WTC11 (cell line): ENCODE data around the gene GPR135. TPM values are rescaled to one million over a fixed set of nuclear protein-coding genes. Genes with fewer than 3 reads are reported as not detected.

ENCODE experiments used
- ATAC-seq: fragments of 200-7000 bp; cut with Tn5 transposase; 2 replicates; pipeline ENCODE4 v1.10.0; 2021; ENCODE audit warnings: mild to moderate bottlenecking, moderate library complexity
- CTCF ChIA-PET: fragments of 300-600 bp; sonication (Branson Sonifier 250); formaldehyde crosslinking; loops from one replicate; lab custom pipeline; 2021; ENCODE audit warnings: antibody characterized with exemption; lab: Charles Lee
- POLR2A ChIA-PET: fragments of 350-600 bp; sonication (Branson Sonifier 250); formaldehyde crosslinking; loops from one replicate; lab custom pipeline; 2021; ENCODE audit warnings: antibody characterized with exemption; lab: Charles Lee
- DNase-seq: peaks from one replicate; pipeline ENCODE4 v3.0.0; 2021; ENCODE audit warnings: low spot score
- H3K27ac Mint-ChIP-seq: 2 replicates; pipeline ENCODE4 v1.8.0; 2021; ENCODE audit warnings: mixed read lengths
- H3K27me3 Mint-ChIP-seq: 2 replicates; pipeline ENCODE4 v1.8.0; 2021; ENCODE audit warnings: low read depth, mild to moderate bottlenecking, moderate library complexity, mixed read lengths
- H3K36me3 Mint-ChIP-seq: 2 replicates; pipeline ENCODE4 v1.8.0; 2021; ENCODE audit warnings: mixed read lengths
- H3K4me1 Mint-ChIP-seq: 2 replicates; pipeline ENCODE4 v1.8.0; 2022; ENCODE audit warnings: mixed read lengths
- H3K4me3 Mint-ChIP-seq: 2 replicates; pipeline ENCODE4 v1.8.0; 2021; ENCODE audit warnings: mild to moderate bottlenecking, moderate library complexity, mixed read lengths
- H3K9me3 Mint-ChIP-seq: 2 replicates; pipeline ENCODE4 v1.8.0; 2021; ENCODE audit warnings: mixed read lengths
- FOXP1 ChIP-seq: sonication (generic); formaldehyde crosslinking; IDR thresholded peaks from 2 replicates; pipeline ENCODE4 v1.8.0; 2022; ENCODE audit warnings: missing genetic modification reagents, mild to moderate bottlenecking, moderate library complexity, borderline replicate concordance
- IRF2 ChIP-seq: sonication (generic); formaldehyde crosslinking; IDR thresholded peaks from 2 replicates; pipeline ENCODE4 v1.8.0; 2022; ENCODE audit warnings: low read depth, missing genetic modification reagents, borderline replicate concordance
- JAZF1 ChIP-seq: fragments of 250-450 bp; sonication (Bioruptor Pico); IDR thresholded peaks from 2 replicates; pipeline ENCODE4 v1.9.0; 2021; ENCODE audit warnings: moderate library complexity, mild to moderate bottlenecking, inconsistent platforms
- KAT7 ChIP-seq: sonication (generic); formaldehyde crosslinking; IDR thresholded peaks from 2 replicates; pipeline ENCODE4 v1.8.1; 2023; ENCODE audit warnings: missing genetic modification reagents, mild to moderate bottlenecking, borderline replicate concordance
- NR1H2 ChIP-seq: sonication (generic); formaldehyde crosslinking; IDR thresholded peaks from 2 replicates; pipeline ENCODE4 v1.9.0; 2021; ENCODE audit warnings: mild to moderate bottlenecking, moderate library complexity, missing genetic modification reagents
- PRRX2 ChIP-seq: fragments of 250-450 bp; sonication (Bioruptor Pico); IDR thresholded peaks from 2 replicates; pipeline ENCODE4 v1.8.0; 2021; ENCODE audit warnings: mild to moderate bottlenecking
- RELA ChIP-seq: sonication (generic); formaldehyde crosslinking; IDR thresholded peaks from 2 replicates; pipeline ENCODE4 v1.8.1; 2022; ENCODE audit warnings: missing genetic modification reagents, mild to moderate bottlenecking, borderline replicate concordance
- TCF7 ChIP-seq: sonication (generic); formaldehyde crosslinking; IDR thresholded peaks from 2 replicates; pipeline ENCODE4 v1.8.0; 2022; ENCODE audit warnings: mild to moderate bottlenecking, low read depth, missing genetic modification reagents, moderate library complexity
- ZNF396 ChIP-seq: fragments of 250-450 bp; sonication (Bioruptor Pico); IDR thresholded peaks from 2 replicates; pipeline ENCODE4 v1.8.0; 2021; ENCODE audit warnings: mild to moderate bottlenecking, moderate library complexity, borderline replicate concordance
- total RNA-seq: library from RNA; stranded (reverse); gene quantifications from 3 replicates; pipeline ENCODE4 v1.2.3, GENCODE V29; 2021
- TF ChIP-seq, protein P1 (sequence below): sonication (generic); formaldehyde crosslinking; IDR thresholded peaks from 2 replicates; pipeline ENCODE4 v1.8.1; 2023; ENCODE audit warnings: mild to moderate bottlenecking, missing genetic modification reagents, moderate library complexity
- TF ChIP-seq, protein P2 (sequence below): fragments of 250-450 bp; sonication (Bioruptor Pico); IDR thresholded peaks from 2 replicates; pipeline ENCODE4 v1.8.0; 2021; ENCODE audit warnings: mild to moderate bottlenecking
- TF ChIP-seq, protein P3 (sequence below): fragments of 250-450 bp; sonication (Bioruptor Pico); IDR thresholded peaks from 2 replicates; pipeline ENCODE4 v1.9.0; 2021; ENCODE audit warnings: mild to moderate bottlenecking
- TF ChIP-seq, protein P4 (sequence below): sonication (generic); formaldehyde crosslinking; IDR thresholded peaks from 2 replicates; pipeline ENCODE4 v1.8.0; 2023; ENCODE audit warnings: mild to moderate bottlenecking, missing genetic modification reagents
- TF ChIP-seq, protein P5 (sequence below): sonication (generic); formaldehyde crosslinking; IDR thresholded peaks from 2 replicates; pipeline ENCODE4 v1.8.1; 2022; ENCODE audit warnings: low read depth, missing genetic modification reagents, borderline replicate concordance
- TF ChIP-seq, protein P6 (sequence below): sonication (generic); formaldehyde crosslinking; IDR thresholded peaks from 2 replicates; pipeline ENCODE4 v1.8.1; 2023; ENCODE audit warnings: mild to moderate bottlenecking, missing genetic modification reagents, borderline replicate concordance
- TF ChIP-seq, protein P7 (sequence below): sonication (generic); formaldehyde crosslinking; IDR thresholded peaks from 2 replicates; pipeline ENCODE4 v1.8.1; 2022; ENCODE audit warnings: missing genetic modification reagents, borderline replicate concordance

The GPR135 gene
- total RNA-seq, 1 experiment from 2014 or later, result 1.7 TPM

DNA sequence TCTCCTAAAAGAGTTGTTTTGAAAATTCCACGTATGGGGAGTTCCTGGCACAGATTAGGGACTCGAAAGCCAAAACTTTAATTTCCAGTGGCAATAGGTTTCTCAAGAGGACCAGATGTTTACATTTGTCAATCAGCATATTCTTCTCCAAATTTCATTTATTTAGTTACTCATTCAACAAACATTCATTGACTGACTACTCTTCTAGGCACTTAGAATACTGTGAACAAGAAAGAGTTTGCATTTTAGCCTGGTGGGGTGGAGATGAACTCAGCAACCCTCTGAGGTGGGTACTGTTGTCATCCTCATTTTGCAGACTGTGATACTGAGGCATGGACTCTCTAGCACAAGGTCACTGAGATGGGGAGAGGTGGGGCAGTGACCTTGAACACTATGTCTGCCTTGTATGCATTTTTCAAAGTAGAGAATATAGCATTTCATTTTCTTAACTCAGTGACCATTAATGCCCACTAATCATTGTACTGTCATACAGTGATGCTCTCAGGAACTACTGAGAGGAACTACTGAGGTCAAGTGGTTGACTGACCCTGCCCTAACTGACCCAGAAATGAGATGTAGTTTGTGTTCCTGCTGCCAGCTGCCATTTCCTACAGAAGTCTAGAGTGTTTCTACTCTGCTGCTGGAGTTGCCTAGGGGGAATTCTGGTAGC is 16.8 kb upstream of the GPR135 start:
- ChIA-PET CTCF (interaction anchor here (3.4 kb wide), 1 partner anchor 95 kb away, joined by 36 read pairs; the partner anchor contains the start of gene CCDC175), POLR2A (interaction anchor here (1.1 kb wide), 1 partner anchor 18 kb away, joined by 3 read pairs; no protein-coding TSS in a partner anchor)
- no peak for DNase-seq
- Mint-ChIP-seq H3K9me3 (no peaks in the 10 kb centered on the region), H3K36me3 (peaks cover 8% of the 10 kb centered on the region), H3K27ac (no peak overlapping the region), H3K27me3 (no peaks in the 10 kb centered on the region), H3K4me3 (peak overlapping the region; percentile 83), H3K4me1 (peaks cover 19% of the 10 kb centered on the region)
- ATAC-seq, result no peak
- TF ChIP-seq, protein P1, sequence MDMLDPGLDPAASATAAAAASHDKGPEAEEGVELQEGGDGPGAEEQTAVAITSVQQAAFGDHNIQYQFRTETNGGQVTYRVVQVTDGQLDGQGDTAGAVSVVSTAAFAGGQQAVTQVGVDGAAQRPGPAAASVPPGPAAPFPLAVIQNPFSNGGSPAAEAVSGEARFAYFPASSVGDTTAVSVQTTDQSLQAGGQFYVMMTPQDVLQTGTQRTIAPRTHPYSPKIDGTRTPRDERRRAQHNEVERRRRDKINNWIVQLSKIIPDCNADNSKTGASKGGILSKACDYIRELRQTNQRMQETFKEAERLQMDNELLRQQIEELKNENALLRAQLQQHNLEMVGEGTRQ (CRISPR knock-in tag), result no peak
- TF ChIP-seq TCF7 (no peak), RELA (CRISPR knock-in tag) (no peak), ZNF396 (CRISPR knock-in tag) (no peak), KAT7 (no peak), NR1H2 (CRISPR knock-in tag) (no peak), PRRX2 (no peak), JAZF1 (no peak), FOXP1 (no peak), IRF2 (no peak)
- TF ChIP-seq, protein P2, sequence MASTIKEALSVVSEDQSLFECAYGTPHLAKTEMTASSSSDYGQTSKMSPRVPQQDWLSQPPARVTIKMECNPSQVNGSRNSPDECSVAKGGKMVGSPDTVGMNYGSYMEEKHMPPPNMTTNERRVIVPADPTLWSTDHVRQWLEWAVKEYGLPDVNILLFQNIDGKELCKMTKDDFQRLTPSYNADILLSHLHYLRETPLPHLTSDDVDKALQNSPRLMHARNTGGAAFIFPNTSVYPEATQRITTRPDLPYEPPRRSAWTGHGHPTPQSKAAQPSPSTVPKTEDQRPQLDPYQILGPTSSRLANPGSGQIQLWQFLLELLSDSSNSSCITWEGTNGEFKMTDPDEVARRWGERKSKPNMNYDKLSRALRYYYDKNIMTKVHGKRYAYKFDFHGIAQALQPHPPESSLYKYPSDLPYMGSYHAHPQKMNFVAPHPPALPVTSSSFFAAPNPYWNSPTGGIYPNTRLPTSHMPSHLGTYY (CRISPR knock-in tag), result no peak
- TF ChIP-seq, protein P3, sequence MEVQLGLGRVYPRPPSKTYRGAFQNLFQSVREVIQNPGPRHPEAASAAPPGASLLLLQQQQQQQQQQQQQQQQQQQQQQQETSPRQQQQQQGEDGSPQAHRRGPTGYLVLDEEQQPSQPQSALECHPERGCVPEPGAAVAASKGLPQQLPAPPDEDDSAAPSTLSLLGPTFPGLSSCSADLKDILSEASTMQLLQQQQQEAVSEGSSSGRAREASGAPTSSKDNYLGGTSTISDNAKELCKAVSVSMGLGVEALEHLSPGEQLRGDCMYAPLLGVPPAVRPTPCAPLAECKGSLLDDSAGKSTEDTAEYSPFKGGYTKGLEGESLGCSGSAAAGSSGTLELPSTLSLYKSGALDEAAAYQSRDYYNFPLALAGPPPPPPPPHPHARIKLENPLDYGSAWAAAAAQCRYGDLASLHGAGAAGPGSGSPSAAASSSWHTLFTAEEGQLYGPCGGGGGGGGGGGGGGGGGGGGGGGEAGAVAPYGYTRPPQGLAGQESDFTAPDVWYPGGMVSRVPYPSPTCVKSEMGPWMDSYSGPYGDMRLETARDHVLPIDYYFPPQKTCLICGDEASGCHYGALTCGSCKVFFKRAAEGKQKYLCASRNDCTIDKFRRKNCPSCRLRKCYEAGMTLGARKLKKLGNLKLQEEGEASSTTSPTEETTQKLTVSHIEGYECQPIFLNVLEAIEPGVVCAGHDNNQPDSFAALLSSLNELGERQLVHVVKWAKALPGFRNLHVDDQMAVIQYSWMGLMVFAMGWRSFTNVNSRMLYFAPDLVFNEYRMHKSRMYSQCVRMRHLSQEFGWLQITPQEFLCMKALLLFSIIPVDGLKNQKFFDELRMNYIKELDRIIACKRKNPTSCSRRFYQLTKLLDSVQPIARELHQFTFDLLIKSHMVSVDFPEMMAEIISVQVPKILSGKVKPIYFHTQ, result no peak
- TF ChIP-seq, protein P4, sequence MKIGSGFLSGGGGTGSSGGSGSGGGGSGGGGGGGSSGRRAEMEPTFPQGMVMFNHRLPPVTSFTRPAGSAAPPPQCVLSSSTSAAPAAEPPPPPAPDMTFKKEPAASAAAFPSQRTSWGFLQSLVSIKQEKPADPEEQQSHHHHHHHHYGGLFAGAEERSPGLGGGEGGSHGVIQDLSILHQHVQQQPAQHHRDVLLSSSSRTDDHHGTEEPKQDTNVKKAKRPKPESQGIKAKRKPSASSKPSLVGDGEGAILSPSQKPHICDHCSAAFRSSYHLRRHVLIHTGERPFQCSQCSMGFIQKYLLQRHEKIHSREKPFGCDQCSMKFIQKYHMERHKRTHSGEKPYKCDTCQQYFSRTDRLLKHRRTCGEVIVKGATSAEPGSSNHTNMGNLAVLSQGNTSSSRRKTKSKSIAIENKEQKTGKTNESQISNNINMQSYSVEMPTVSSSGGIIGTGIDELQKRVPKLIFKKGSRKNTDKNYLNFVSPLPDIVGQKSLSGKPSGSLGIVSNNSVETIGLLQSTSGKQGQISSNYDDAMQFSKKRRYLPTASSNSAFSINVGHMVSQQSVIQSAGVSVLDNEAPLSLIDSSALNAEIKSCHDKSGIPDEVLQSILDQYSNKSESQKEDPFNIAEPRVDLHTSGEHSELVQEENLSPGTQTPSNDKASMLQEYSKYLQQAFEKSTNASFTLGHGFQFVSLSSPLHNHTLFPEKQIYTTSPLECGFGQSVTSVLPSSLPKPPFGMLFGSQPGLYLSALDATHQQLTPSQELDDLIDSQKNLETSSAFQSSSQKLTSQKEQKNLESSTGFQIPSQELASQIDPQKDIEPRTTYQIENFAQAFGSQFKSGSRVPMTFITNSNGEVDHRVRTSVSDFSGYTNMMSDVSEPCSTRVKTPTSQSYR, result no peak
- TF ChIP-seq, protein P5, sequence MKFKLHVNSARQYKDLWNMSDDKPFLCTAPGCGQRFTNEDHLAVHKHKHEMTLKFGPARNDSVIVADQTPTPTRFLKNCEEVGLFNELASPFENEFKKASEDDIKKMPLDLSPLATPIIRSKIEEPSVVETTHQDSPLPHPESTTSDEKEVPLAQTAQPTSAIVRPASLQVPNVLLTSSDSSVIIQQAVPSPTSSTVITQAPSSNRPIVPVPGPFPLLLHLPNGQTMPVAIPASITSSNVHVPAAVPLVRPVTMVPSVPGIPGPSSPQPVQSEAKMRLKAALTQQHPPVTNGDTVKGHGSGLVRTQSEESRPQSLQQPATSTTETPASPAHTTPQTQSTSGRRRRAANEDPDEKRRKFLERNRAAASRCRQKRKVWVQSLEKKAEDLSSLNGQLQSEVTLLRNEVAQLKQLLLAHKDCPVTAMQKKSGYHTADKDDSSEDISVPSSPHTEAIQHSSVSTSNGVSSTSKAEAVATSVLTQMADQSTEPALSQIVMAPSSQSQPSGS (CRISPR knock-in tag), result no peak
- TF ChIP-seq, protein P6, sequence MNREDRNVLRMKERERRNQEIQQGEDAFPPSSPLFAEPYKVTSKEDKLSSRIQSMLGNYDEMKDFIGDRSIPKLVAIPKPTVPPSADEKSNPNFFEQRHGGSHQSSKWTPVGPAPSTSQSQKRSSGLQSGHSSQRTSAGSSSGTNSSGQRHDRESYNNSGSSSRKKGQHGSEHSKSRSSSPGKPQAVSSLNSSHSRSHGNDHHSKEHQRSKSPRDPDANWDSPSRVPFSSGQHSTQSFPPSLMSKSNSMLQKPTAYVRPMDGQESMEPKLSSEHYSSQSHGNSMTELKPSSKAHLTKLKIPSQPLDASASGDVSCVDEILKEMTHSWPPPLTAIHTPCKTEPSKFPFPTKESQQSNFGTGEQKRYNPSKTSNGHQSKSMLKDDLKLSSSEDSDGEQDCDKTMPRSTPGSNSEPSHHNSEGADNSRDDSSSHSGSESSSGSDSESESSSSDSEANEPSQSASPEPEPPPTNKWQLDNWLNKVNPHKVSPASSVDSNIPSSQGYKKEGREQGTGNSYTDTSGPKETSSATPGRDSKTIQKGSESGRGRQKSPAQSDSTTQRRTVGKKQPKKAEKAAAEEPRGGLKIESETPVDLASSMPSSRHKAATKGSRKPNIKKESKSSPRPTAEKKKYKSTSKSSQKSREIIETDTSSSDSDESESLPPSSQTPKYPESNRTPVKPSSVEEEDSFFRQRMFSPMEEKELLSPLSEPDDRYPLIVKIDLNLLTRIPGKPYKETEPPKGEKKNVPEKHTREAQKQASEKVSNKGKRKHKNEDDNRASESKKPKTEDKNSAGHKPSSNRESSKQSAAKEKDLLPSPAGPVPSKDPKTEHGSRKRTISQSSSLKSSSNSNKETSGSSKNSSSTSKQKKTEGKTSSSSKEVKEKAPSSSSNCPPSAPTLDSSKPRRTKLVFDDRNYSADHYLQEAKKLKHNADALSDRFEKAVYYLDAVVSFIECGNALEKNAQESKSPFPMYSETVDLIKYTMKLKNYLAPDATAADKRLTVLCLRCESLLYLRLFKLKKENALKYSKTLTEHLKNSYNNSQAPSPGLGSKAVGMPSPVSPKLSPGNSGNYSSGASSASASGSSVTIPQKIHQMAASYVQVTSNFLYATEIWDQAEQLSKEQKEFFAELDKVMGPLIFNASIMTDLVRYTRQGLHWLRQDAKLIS (CRISPR knock-in tag), result no peak
- TF ChIP-seq, protein P7, sequence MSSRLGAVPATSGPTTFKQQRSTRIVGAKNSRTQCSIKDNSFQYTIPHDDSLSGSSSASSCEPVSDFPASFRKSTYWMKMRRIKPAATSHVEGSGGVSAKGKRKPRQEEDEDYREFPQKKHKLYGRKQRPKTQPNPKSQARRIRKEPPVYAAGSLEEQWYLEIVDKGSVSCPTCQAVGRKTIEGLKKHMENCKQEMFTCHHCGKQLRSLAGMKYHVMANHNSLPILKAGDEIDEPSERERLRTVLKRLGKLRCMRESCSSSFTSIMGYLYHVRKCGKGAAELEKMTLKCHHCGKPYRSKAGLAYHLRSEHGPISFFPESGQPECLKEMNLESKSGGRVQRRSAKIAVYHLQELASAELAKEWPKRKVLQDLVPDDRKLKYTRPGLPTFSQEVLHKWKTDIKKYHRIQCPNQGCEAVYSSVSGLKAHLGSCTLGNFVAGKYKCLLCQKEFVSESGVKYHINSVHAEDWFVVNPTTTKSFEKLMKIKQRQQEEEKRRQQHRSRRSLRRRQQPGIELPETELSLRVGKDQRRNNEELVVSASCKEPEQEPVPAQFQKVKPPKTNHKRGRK (CRISPR knock-in tag), result no peak
